Activated CD8-positive, alpha-beta T cell treated with anti-CD3 and anti-CD28 coated beads for 36 hours (primary cell): ENCODE data around the gene XNDC1N. TPM values are rescaled to one million over a fixed set of nuclear protein-coding genes. Genes with fewer than 3 reads are reported as not detected.
"Not testable (repeated sequence)": the region's sequence is repeated elsewhere in the genome, so short reads cannot be mapped to it uniquely, and the experiment has no call there.

Source experiments
- ATAC-seq: fragments of 200-7000 bp; cut with Tn5 transposase; one replicate; pipeline ENCODE4 v1.10.0; 2021; ENCODE audit warnings: mild to moderate bottlenecking, moderate library complexity
- CTCF ChIA-PET: fragments of 350-600 bp; sonication (Branson Sonifier 250); formaldehyde crosslinking; loops from one replicate; lab custom pipeline; 2021; ENCODE audit warnings: antibody characterized with exemption; lab: Charles Lee
- POLR2A ChIA-PET: fragments of 350-600 bp; sonication (Branson Sonifier 250); formaldehyde crosslinking; loops from one replicate; lab custom pipeline; 2021; ENCODE audit warnings: antibody characterized with exemption; lab: Charles Lee
- DNase-seq: peaks from one replicate; pipeline ENCODE4 v3.0.0-alpha.2; 2020
- H3K27ac Mint-ChIP-seq: one replicate; pipeline ENCODE4 v1.8.0; 2021; ENCODE audit warnings: mild to moderate bottlenecking, mixed read lengths
- H3K27me3 Mint-ChIP-seq: one replicate; pipeline ENCODE4 v1.8.0; 2021; ENCODE audit warnings: mixed read lengths
- H3K36me3 Mint-ChIP-seq: one replicate; pipeline ENCODE4 v1.8.0; 2021; ENCODE audit warnings: low read depth, mixed read lengths
- H3K4me1 Mint-ChIP-seq: one replicate; pipeline ENCODE4 v1.8.0; 2021; ENCODE audit warnings: low read depth, mixed read lengths
- H3K4me3 Mint-ChIP-seq: one replicate; pipeline ENCODE4 v1.8.0; 2021; ENCODE audit warnings: mild to moderate bottlenecking, moderate library complexity, mixed read lengths
- H3K9me3 Mint-ChIP-seq: one replicate; pipeline ENCODE4 v1.8.0; 2021; ENCODE audit warnings: mixed read lengths
- intact Hi-C: fragments of 100-400 bp; cut with micrococcal nuclease; formaldehyde crosslinking; loops from one replicate; pipeline ENCODE4 v1.10.0; 2022
- total RNA-seq, 2 experiments: library from RNA; stranded (reverse); gene quantifications; one replicate each; pipeline ENCODE4 v1.2.3, GENCODE V29; 2021
- TF ChIP-seq, protein P1 (sequence below): fragments of 200-600 bp; IDR thresholded peaks from one replicate; pipeline ENCODE4 v1.8.0; 2022; ENCODE audit warnings: antibody characterized with exemption, mild to moderate bottlenecking

Gene XNDC1N
- total RNA-seq, 2 experiments from 2014 or later: 15.8 to 16.0 TPM

DNA sequence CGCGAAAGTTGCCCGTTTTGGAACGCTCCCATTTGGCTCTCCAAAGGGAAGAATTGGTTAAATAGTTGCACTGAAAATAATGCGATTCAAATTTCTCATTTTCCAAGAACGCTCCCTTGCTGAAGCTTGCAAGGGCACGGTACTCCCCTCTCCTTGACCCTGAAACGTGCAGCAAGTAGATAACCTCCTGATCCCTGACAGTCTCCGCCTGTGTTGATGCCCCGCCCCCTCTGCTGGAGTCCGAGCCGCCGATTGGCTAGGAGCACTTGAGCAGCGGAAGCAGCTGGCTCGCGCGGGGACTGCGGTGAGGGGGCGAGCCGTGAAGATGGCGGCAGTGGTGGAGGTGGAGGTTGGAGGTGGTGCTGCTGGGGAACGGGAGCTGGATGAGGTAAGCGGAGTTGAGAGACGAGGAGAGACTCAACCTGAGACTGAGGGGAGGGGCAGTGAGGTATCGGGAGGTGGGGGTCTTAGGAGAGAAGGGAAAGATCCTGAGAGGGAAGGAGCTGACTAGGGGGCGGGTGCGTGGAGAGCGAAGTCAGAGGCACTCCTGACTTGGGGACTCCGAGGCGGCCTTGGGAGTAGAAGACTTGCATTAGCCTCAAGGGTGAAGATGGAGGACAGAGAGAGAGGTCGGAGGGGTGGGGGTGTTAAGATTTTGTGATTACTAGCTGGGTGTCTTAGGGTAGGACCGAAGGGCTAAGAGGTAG is 496 bp upstream of the XNDC1N start, which contains the start of gene RNF121:
TSS of gene RNF121 (plus strand) at position 310 of the 707 bp plus-strand sequence. CDS start at position 326, 16 bp downstream.
- H3K4me1 Mint-ChIP-seq: peaks cover 44% of the 10 kb centered on the region
- POLR2A ChIA-PET: interaction anchor here (0.7 to 2.5 kb wide), 16 partner anchors 10 to 295 kb away, joined by 3 to 16 read pairs (median 4); partner anchors contain the start of genes ANAPC15 and TOMT

DNA sequence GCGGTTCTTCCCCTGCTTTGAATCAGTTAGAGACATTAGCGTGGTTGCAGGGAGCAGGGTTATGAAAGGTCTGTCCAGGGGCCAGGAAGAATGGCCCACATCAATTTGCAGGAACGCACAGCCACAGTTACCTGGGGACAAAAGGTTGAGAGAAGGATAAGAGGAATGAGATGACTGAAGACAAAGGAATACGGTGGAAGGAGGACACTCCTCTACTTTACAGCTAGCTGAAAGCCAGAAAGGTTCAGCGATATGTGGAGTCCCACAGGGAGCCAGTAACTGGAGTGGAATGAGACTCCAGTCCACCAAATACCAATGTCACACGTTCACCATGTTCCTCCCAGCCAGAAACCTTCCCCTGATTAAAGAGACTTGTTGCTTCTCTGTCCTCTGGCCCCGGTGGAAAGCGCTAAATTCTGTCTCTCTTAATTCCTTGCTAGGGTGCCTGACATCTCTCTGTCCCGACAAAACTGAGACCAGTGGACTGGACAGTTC is 10.7 kb downstream of the XNDC1N start:
- H3K36me3 Mint-ChIP-seq: peaks cover 38% of the 10 kb centered on the region
- ChIA-PET CTCF (no interaction called here), POLR2A (no interaction called here)
- H3K4me1 Mint-ChIP-seq: no peaks in the 10 kb centered on the region
- intact Hi-C loops: no loop called here
- no peaks in the 10 kb centered on the region for H3K27me3 Mint-ChIP-seq
- no peaks in the 10 kb centered on the region for H3K9me3 Mint-ChIP-seq
- H3K4me3 Mint-ChIP-seq: no peak overlapping the region
- no peak for ATAC-seq
- TF ChIP-seq, protein P1, sequence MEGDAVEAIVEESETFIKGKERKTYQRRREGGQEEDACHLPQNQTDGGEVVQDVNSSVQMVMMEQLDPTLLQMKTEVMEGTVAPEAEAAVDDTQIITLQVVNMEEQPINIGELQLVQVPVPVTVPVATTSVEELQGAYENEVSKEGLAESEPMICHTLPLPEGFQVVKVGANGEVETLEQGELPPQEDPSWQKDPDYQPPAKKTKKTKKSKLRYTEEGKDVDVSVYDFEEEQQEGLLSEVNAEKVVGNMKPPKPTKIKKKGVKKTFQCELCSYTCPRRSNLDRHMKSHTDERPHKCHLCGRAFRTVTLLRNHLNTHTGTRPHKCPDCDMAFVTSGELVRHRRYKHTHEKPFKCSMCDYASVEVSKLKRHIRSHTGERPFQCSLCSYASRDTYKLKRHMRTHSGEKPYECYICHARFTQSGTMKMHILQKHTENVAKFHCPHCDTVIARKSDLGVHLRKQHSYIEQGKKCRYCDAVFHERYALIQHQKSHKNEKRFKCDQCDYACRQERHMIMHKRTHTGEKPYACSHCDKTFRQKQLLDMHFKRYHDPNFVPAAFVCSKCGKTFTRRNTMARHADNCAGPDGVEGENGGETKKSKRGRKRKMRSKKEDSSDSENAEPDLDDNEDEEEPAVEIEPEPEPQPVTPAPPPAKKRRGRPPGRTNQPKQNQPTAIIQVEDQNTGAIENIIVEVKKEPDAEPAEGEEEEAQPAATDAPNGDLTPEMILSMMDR: no peak
- no peak for DNase-seq
- H3K27ac Mint-ChIP-seq: no peak overlapping the region

More for the DNA sequence above, 496 bp upstream of the XNDC1N start, which contains the start of gene RNF121:
- Mint-ChIP-seq H3K27ac (peak within 1 kb of the TSS; percentile 99), H3K9me3 (no peaks in the 10 kb centered on the region), H3K27me3 (no peaks in the 10 kb centered on the region), H3K36me3 (peaks cover 16% of the 10 kb centered on the region), H3K4me3 (peak within 1 kb of the TSS; percentile 95)
- ATAC-seq (peak; percentile 88), DNase-seq (peak; percentile 100)
- CTCF ChIA-PET: interaction anchor here (0.9 to 2.2 kb wide), 8 partner anchors 17 to 502 kb away, joined by 3 to 7 read pairs (median 4); no protein-coding TSS in a partner anchor
- TF ChIP-seq, protein P1: no peak
- intact Hi-C loops: no loop called here

GRCh38 chr11:71914617-71915189 is 13.7 kb downstream of the XNDC1N start:
- H3K36me3 Mint-ChIP-seq: peaks cover 52% of the 10 kb centered on the region
- TF ChIP-seq, protein P1: no peak
- H3K4me3 Mint-ChIP-seq: no peak overlapping the region
- no peaks in the 10 kb centered on the region for H3K9me3 Mint-ChIP-seq
- CTCF ChIA-PET: no interaction called here
- H3K27ac Mint-ChIP-seq: peak overlapping the region; percentile 1
- peaks cover 12% of the 10 kb centered on the region for H3K4me1 Mint-ChIP-seq
- ATAC-seq (no peak), DNase-seq (no peak)
- intact Hi-C loops: no loop called here
- H3K27me3 Mint-ChIP-seq: no peaks in the 10 kb centered on the region
- POLR2A ChIA-PET: no interaction called here

DNA sequence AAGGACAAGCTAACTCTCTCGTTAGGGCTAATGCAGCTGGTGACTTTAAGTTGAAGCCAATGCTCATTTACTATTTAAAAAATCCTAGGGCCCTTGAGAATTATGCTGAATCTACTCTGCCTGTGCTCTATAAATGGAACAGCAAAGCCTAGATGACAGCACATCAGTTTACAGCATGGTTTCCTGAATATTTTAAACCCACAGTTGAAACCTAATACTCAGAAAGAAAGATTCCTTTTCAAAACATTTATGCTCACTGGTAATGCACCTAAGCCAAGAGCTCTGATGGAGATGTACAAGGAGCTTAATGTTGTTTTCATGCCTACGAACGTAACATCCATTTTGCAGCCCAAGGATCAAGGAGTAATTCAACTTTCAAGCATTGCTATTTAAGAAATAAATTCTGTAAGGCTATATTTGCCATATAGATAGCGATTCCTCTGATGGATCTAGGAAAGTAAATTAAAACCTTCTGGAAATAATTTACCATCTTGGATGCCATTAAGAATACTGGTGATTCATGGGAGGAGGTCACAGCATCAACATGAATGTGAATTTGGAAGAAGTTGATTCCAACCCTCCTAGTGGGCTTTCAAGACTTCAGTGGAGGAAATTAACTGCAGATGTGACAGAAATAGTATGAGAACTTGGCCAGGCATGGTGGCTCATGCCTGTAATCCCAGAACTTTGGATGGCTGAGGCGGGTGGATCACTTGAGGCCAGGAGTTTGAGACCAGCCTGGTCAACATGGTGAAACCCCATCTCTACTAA is 14.5 kb downstream of the XNDC1N start:
- Mint-ChIP-seq H3K27ac (no peak overlapping the region), H3K27me3 (no peaks in the 10 kb centered on the region), H3K4me3 (no peak overlapping the region), H3K36me3 (peaks cover 51% of the 10 kb centered on the region), H3K9me3 (no peaks in the 10 kb centered on the region), H3K4me1 (peaks cover 12% of the 10 kb centered on the region)
- DNase-seq (no peak), ATAC-seq (no peak)
- TF ChIP-seq, protein P1: no peak
- ChIA-PET POLR2A (no interaction called here), CTCF (interaction anchor here (1.0 kb wide), 1 partner anchor 63 kb away, joined by 3 read pairs; no protein-coding TSS in a partner anchor)
- intact Hi-C loops: no loop called here

- ChIA-PET POLR2A (interaction anchor here (3.4 kb wide), 1 partner anchor 16 kb away, joined by 14 read pairs; the partner anchor contains the start of genes RNF121 and XNDC1N), CTCF (interaction anchor here (0.7 to 1.4 kb wide), 6 partner anchors 11 to 66 kb away, joined by 3 to 5 read pairs (median 3); partner anchors contain the start of gene XNDC1N)
- H3K9me3 Mint-ChIP-seq, H3K27me3 Mint-ChIP-seq, ATAC-seq, intact Hi-C loops, DNase-seq, H3K4me3 Mint-ChIP-seq: not testable (repeated sequence)
- H3K36me3 Mint-ChIP-seq: peaks cover 43% of the 10 kb centered on the region
- H3K4me1 Mint-ChIP-seq: peaks cover 12% of the 10 kb centered on the region
- H3K27ac Mint-ChIP-seq: peak overlapping the region; percentile 88
These were observed 16.4 kb downstream of the XNDC1N start for GRCh38 chr11:71911986-71912340.
